IMR-90 (cell line): ENCODE measurements around the gene SGCE.

ENCODE experiments used
- MAZ ChIP-seq: IDR thresholded peaks from 2 replicates; pipeline ENCODE4 v1.6.1; 2012; ENCODE audit warnings: low read depth, mild to moderate bottlenecking, low read length, improper control_type of control experiment, moderate library complexity, borderline replicate concordance
- POLR2A ChIP-seq: IDR thresholded peaks from 2 replicates; pipeline ENCODE4 v1.6.1; 2012; ENCODE audit warnings: mild to moderate bottlenecking, low read depth, low read length
- RAD21 ChIP-seq: IDR thresholded peaks from 2 replicates; pipeline ENCODE4 v1.6.1; 2012; ENCODE audit warnings: low read length, improper control_type of control experiment
- RFX5 ChIP-seq: IDR thresholded peaks from 2 replicates; pipeline ENCODE4 v1.8.0; 2012; ENCODE audit warnings: low read depth, mild to moderate bottlenecking, low read length, moderate library complexity
- SMC3 ChIP-seq: fragments of 150-350 bp; IDR thresholded peaks from 2 replicates; pipeline ENCODE4 v1.6.1; 2016; ENCODE audit warnings: low read depth, mild to moderate bottlenecking, antibody characterized with exemption, low read length, moderate library complexity
- TF ChIP-seq, protein P1 (sequence below): conservative IDR thresholded peaks from 2 replicates; pipeline ENCODE4 v1.5.1; 2012; ENCODE audit warnings: mild to moderate bottlenecking, low read depth, low read length, improper control_type of control experiment
- TF ChIP-seq, protein P2 (sequence below): fragments of 150-350 bp; IDR thresholded peaks from 2 replicates; pipeline ENCODE4 v1.6.1; 2016; ENCODE audit warnings: low read depth, mild to moderate bottlenecking, low read length, moderate library complexity, borderline replicate concordance

DNA sequence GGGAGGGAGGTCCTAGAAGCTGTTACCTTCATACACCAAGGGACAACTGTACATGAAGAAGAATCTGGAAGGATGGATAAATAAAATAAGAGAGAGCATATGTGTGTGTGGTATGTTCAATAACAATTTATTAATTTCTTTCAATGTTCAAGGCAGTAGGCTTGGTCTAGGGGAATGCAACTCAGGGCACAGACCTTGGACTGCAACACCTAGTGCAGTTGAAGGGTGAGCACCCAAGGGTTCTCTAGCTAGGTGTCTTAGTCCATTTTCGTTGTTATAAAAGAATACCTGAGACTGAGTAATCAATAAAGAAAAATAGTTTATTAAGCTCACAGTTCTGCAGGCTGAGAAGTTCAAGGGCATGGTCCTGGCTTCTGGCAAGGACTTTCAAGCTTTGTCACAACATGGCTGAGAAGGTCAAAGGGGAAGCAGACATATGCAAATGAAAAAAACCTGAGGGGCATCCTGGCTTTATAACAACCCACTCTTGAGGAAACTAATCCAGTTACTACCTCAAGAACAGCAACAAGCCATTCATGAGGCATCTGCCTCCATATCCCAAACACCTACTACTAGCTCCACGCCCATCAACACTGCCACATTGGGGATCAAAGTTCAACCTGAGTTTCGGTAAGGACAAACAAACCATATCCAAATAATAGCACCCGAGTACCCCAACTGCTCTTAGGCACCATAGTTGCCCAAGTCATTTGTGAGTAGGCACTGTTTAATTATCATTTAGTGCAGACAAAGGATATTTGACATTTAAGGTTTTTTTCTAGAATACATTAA is 15.7 kb upstream of the SGCE start:
- TF ChIP-seq, protein P1, sequence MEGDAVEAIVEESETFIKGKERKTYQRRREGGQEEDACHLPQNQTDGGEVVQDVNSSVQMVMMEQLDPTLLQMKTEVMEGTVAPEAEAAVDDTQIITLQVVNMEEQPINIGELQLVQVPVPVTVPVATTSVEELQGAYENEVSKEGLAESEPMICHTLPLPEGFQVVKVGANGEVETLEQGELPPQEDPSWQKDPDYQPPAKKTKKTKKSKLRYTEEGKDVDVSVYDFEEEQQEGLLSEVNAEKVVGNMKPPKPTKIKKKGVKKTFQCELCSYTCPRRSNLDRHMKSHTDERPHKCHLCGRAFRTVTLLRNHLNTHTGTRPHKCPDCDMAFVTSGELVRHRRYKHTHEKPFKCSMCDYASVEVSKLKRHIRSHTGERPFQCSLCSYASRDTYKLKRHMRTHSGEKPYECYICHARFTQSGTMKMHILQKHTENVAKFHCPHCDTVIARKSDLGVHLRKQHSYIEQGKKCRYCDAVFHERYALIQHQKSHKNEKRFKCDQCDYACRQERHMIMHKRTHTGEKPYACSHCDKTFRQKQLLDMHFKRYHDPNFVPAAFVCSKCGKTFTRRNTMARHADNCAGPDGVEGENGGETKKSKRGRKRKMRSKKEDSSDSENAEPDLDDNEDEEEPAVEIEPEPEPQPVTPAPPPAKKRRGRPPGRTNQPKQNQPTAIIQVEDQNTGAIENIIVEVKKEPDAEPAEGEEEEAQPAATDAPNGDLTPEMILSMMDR, result no peak
- TF ChIP-seq POLR2A, result no peak
- no peak for TF ChIP-seq RAD21
- no peak for TF ChIP-seq MAZ
- TF ChIP-seq, protein P2, sequence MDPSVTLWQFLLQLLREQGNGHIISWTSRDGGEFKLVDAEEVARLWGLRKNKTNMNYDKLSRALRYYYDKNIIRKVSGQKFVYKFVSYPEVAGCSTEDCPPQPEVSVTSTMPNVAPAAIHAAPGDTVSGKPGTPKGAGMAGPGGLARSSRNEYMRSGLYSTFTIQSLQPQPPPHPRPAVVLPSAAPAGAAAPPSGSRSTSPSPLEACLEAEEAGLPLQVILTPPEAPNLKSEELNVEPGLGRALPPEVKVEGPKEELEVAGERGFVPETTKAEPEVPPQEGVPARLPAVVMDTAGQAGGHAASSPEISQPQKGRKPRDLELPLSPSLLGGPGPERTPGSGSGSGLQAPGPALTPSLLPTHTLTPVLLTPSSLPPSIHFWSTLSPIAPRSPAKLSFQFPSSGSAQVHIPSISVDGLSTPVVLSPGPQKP, result no peak
- TF ChIP-seq SMC3, result no peak
- TF ChIP-seq RFX5, result no peak
